Large intestine (tissue), 3 donors: ENCODE measurements around the gene TUT4. TPM values are rescaled to one million over a fixed set of nuclear protein-coding genes. Genes with fewer than 3 reads are reported as not detected.

Source experiments
- DNase-seq, 2 donors: peaks; one replicate each; pipeline versions ENCODE4 v3.0.0 to v3.0.0-alpha.2; 2013
- H3K27ac ChIP-seq: one replicate; pipeline ENCODE4 v1.5.1; 2013; ENCODE audit warnings: low read length
- H3K27me3 ChIP-seq: 2 replicates; pipeline ENCODE4 v1.6.1; 2013; ENCODE audit warnings: low read length; ENCODE audit not compliant: control insufficient read depth, insufficient read depth
- H3K36me3 ChIP-seq: 2 replicates; pipeline ENCODE4 v1.6.1; 2013; ENCODE audit warnings: low read length; ENCODE audit not compliant: control insufficient read depth, insufficient read depth
- H3K4me1 ChIP-seq: one replicate; pipeline ENCODE4 v1.6.1; 2013; ENCODE audit warnings: low read length; ENCODE audit not compliant: control insufficient read depth, insufficient read depth
- H3K4me3 ChIP-seq: one replicate; pipeline ENCODE4 v1.5.1; 2013; ENCODE audit warnings: low read length
- H3K9me3 ChIP-seq: one replicate; pipeline ENCODE4 v1.6.1; 2013; ENCODE audit warnings: mild to moderate bottlenecking, low read depth, low read length, moderate library complexity; ENCODE audit not compliant: control insufficient read depth
- WGBS: methylation state at CpG from one replicate; pipeline ENCODE4 v1.1.5; 2013; ENCODE audit warnings: low lambda C conversion rate; ENCODE audit not compliant: insufficient coverage; 5-methylcytosine and 5-hydroxymethylcytosine counted together
- polyA plus RNA-seq: library from polyadenylated mRNA; unstranded; fragments of 120-200 nt; gene quantifications from one replicate; pipeline ENCODE4 v1.2.1, GENCODE V29; 2013

The TUT4 gene
- polyA plus RNA-seq, 1 donor = 68.7 TPM

- Histone ChIP-seq H3K27ac (no peak overlapping the region), H3K27me3 (no peaks in the 10 kb centered on the region), H3K4me1 (no peaks in the 10 kb centered on the region), H3K9me3 (no peaks in the 10 kb centered on the region), H3K36me3 (no peaks in the 10 kb centered on the region), H3K4me3 (no peak overlapping the region)
- no peak for DNase-seq
- no CpG with 5 or more reads among the region's 1 CpG for WGBS
Measured at GRCh38 chr1:52576074-52576473, 23.2 kb upstream of the TUT4 start.

GRCh38 chr1:52574594-52574993 is 21.7 kb upstream of the TUT4 start:
- H3K27me3 ChIP-seq = no peaks in the 10 kb centered on the region
- H3K4me3 ChIP-seq = no peak overlapping the region
- H3K9me3 ChIP-seq = no peaks in the 10 kb centered on the region
- no peak for DNase-seq
- no peaks in the 10 kb centered on the region for H3K36me3 ChIP-seq
- 88% methylated on average over 1 of the region's 2 CpGs for WGBS
- no peak overlapping the region for H3K27ac ChIP-seq
- H3K4me1 ChIP-seq = no peaks in the 10 kb centered on the region

GRCh38 chr1:52572387-52572786 is 19.5 kb upstream of the TUT4 start:
- H3K27me3 ChIP-seq = no peaks in the 10 kb centered on the region
- no peaks in the 10 kb centered on the region for H3K4me1 ChIP-seq
- no peak overlapping the region for H3K27ac ChIP-seq
- H3K9me3 ChIP-seq = no peaks in the 10 kb centered on the region
- no CpG with 5 or more reads among the region's 4 CpGs for WGBS
- H3K4me3 ChIP-seq = no peak overlapping the region
- no peaks in the 10 kb centered on the region for H3K36me3 ChIP-seq
- no peak for DNase-seq

GRCh38 chr1:52571783-52572182 is 18.9 kb upstream of the TUT4 start:
- no peak for DNase-seq
- Histone ChIP-seq H3K27ac (no peak overlapping the region), H3K4me3 (no peak overlapping the region), H3K4me1 (no peaks in the 10 kb centered on the region), H3K36me3 (no peaks in the 10 kb centered on the region), H3K9me3 (no peaks in the 10 kb centered on the region), H3K27me3 (no peaks in the 10 kb centered on the region)
- no CpG with 5 or more reads among the region's 1 CpG for WGBS

GRCh38 chr1:52569449-52570210 is 16.7 kb upstream of the TUT4 start:
- Histone ChIP-seq H3K4me1 (no peaks in the 10 kb centered on the region), H3K27ac (no peak overlapping the region), H3K4me3 (no peak overlapping the region), H3K9me3 (no peaks in the 10 kb centered on the region), H3K36me3 (no peaks in the 10 kb centered on the region), H3K27me3 (no peaks in the 10 kb centered on the region)
- WGBS = 73% methylated on average over 2 of the region's 7 CpGs
- no peak for DNase-seq

GRCh38 chr1:52567943-52568342 is 15.1 kb upstream of the TUT4 start:
- no peak overlapping the region for H3K4me3 ChIP-seq
- no peaks in the 10 kb centered on the region for H3K36me3 ChIP-seq
- no peaks in the 10 kb centered on the region for H3K9me3 ChIP-seq
- H3K27ac ChIP-seq = no peak overlapping the region
- H3K4me1 ChIP-seq = no peaks in the 10 kb centered on the region
- 56% methylated on average over 4 of the region's 5 CpGs for whole genome bisulfite sequencing
- no peak for DNase-seq
- no peaks in the 10 kb centered on the region for H3K27me3 ChIP-seq

GRCh38 chr1:52562766-52563165 is 9.9 kb upstream of the TUT4 start:
- WGBS = 100% methylated on average over 1 of the region's 3 CpGs
- Histone ChIP-seq H3K36me3 (no peaks in the 10 kb centered on the region), H3K27me3 (no peaks in the 10 kb centered on the region), H3K4me1 (no peaks in the 10 kb centered on the region), H3K9me3 (no peaks in the 10 kb centered on the region), H3K4me3 (no peak overlapping the region), H3K27ac (no peak overlapping the region)
- no peak for DNase-seq

- Histone ChIP-seq H3K9me3 (no peaks in the 10 kb centered on the region), H3K4me3 (no peak overlapping the region), H3K27me3 (no peaks in the 10 kb centered on the region), H3K27ac (no peak overlapping the region), H3K36me3 (no peaks in the 10 kb centered on the region), H3K4me1 (peaks cover under 1% of the 10 kb centered on the region)
- DNase-seq = no peak
- WGBS = 100% methylated on average over 1 of the region's 2 CpGs
Measured at GRCh38 chr1:52559875-52560274, 7.0 kb upstream of the TUT4 start.

GRCh38 chr1:52558941-52559340 is 6.0 kb upstream of the TUT4 start:
- H3K36me3 ChIP-seq = no peaks in the 10 kb centered on the region
- 88% methylated on average over 2 of the region's 2 CpGs for WGBS
- no peak for DNase-seq
- H3K4me1 ChIP-seq = peaks cover 10% of the 10 kb centered on the region
- no peaks in the 10 kb centered on the region for H3K9me3 ChIP-seq
- H3K27me3 ChIP-seq = no peaks in the 10 kb centered on the region
- H3K4me3 ChIP-seq = no peak overlapping the region
- H3K27ac ChIP-seq = no peak overlapping the region

GRCh38 chr1:52556641-52557360 is 3.9 kb upstream of the TUT4 start:
- Histone ChIP-seq H3K4me3 (no peak overlapping the region), H3K27ac (no peak overlapping the region), H3K9me3 (peaks cover 2% of the 10 kb centered on the region), H3K36me3 (no peaks in the 10 kb centered on the region), H3K4me1 (peaks cover 13% of the 10 kb centered on the region), H3K27me3 (no peaks in the 10 kb centered on the region)
- 88% methylated on average over 3 of the region's 4 CpGs for WGBS
- DNase-seq = no peak
